ENCODE results near the gene TRIP13. TPM values are rescaled to one million over a fixed set of nuclear protein-coding genes. Genes with fewer than 3 reads are reported as not detected.

TRIP13 gene
- total and polyA plus RNA-seq, 2 of the 13 experiments (the other 11 are each of a cell fraction or from before 2014, with no cell fraction given) = 13.5 to 33.0 TPM

GRCh38 chr5:919356-920000 is 26.8 kb downstream of the TRIP13 start (continued):
- TF ChIP-seq ZNF800 (CRISPR knock-in tag; IDR thresholded peaks at IDR 0.05) (no peak), ZFP41 (CRISPR knock-in tag; IDR thresholded peaks at IDR 0.05; ENCODE audit: borderline replicate concordance) (no peak), MEIS1 (CRISPR knock-in tag; IDR thresholded peaks at IDR 0.05; ENCODE audit: borderline replicate concordance) (no peak), MXD4 (CRISPR knock-in tag; IDR thresholded peaks at IDR 0.05) (no peak), ZNF282 (IDR thresholded peaks at IDR 0.05; ENCODE audit: partially characterized antibody) (no peak), ZMYM2 (CRISPR knock-in tag; IDR thresholded peaks at IDR 0.05) (no peak), TRIM24 (CRISPR knock-in tag; IDR thresholded peaks at IDR 0.05) (no peak), TRIM22 (IDR thresholded peaks at IDR 0.05) (no peak), ZBTB46 (CRISPR knock-in tag; IDR thresholded peaks at IDR 0.05; ENCODE audit: borderline replicate concordance) (no peak), ARNTL (CRISPR knock-in tag; IDR thresholded peaks at IDR 0.05) (no peak), PCBP2 (optimal IDR thresholded peaks at IDR 0.05; ENCODE audit: low read depth, low read length, poor library complexity, severe bottlenecking) (no peak), ZNF17 (CRISPR knock-in tag; IDR thresholded peaks at IDR 0.05) (no peak), BCL3 (CRISPR knock-in tag; IDR thresholded peaks at IDR 0.05) (no peak; the same call in 1 of the 2 replicates), TFAP4 (IDR thresholded peaks at IDR 0.05; ENCODE audit: borderline replicate concordance, low read depth) (peak; percentile 36; the same call in 1 of the 2 replicates), MIER2 (CRISPR knock-in tag; IDR thresholded peaks at IDR 0.05) (0 out of 2 replicates have a peak, but pooled peaks have one; percentile 30), SRSF1 (optimal IDR thresholded peaks at IDR 0.05; ENCODE audit: low read depth, low read length) (no peak), FOXP1 (IDR thresholded peaks at IDR 0.05) (peak; percentile 40; the same call in 1 of the 2 replicates), FOXP1 (CRISPR knock-in tag; IDR thresholded peaks at IDR 0.05) (peak; percentile 77), ZNF644 (CRISPR knock-in tag; IDR thresholded peaks at IDR 0.05; ENCODE audit: low read depth) (no peak), UBTF (CRISPR knock-in tag; IDR thresholded peaks at IDR 0.05) (no peak), NPAS2 (CRISPR knock-in tag; IDR thresholded peaks at IDR 0.05; ENCODE audit: borderline replicate concordance) (no peak)

All from HepG2 (cell line).